Mesothelial cell of epicardium (in vitro differentiated cells): ENCODE results near the gene CDH4. TPM values are rescaled to one million over a fixed set of nuclear protein-coding genes. Genes with fewer than 3 reads are reported as not detected.

Experiments used
- DNase-seq, 2 experiments: peaks; one replicate each; pipeline ENCODE4 v3.0.0; 2021; ENCODE audit warnings: low spot score in 2 of 2; ENCODE audit not compliant: unreplicated experiment in 2 of 2
- H3K27ac Mint-ChIP-seq: 2 replicates; pipeline ENCODE4 v1.8.0; 2021; ENCODE audit warnings: mixed read lengths
- H3K27me3 Mint-ChIP-seq: 2 replicates; pipeline ENCODE4 v1.8.0; 2021; ENCODE audit warnings: low read depth, mixed read lengths
- H3K36me3 Mint-ChIP-seq: 2 replicates; pipeline ENCODE4 v1.8.0; 2021; ENCODE audit warnings: mixed read lengths
- H3K4me1 Mint-ChIP-seq: 2 replicates; pipeline ENCODE4 v1.8.0; 2021; ENCODE audit warnings: mixed read lengths
- H3K4me3 Mint-ChIP-seq: 2 replicates; pipeline ENCODE4 v1.8.0; 2021; ENCODE audit warnings: mild to moderate bottlenecking, moderate library complexity, mixed read lengths
- H3K9me3 Mint-ChIP-seq: 2 replicates; pipeline ENCODE4 v1.8.0; 2021; ENCODE audit warnings: mixed read lengths
- total RNA-seq: library from RNA; stranded (reverse); gene quantifications from 3 replicates; pipeline ENCODE4 v1.2.1, GENCODE V29; 2021
- TF ChIP-seq, protein P1 (sequence below): fragments of 200-600 bp; sonication (generic); IDR thresholded peaks from one replicate; pipeline ENCODE4 v1.5.0; 2021; ENCODE audit warnings: antibody characterized with exemption; ENCODE audit not compliant: unreplicated experiment

The CDH4 gene
- total RNA-seq, 1 donor from 2014 or later = 1.1 TPM

DNA sequence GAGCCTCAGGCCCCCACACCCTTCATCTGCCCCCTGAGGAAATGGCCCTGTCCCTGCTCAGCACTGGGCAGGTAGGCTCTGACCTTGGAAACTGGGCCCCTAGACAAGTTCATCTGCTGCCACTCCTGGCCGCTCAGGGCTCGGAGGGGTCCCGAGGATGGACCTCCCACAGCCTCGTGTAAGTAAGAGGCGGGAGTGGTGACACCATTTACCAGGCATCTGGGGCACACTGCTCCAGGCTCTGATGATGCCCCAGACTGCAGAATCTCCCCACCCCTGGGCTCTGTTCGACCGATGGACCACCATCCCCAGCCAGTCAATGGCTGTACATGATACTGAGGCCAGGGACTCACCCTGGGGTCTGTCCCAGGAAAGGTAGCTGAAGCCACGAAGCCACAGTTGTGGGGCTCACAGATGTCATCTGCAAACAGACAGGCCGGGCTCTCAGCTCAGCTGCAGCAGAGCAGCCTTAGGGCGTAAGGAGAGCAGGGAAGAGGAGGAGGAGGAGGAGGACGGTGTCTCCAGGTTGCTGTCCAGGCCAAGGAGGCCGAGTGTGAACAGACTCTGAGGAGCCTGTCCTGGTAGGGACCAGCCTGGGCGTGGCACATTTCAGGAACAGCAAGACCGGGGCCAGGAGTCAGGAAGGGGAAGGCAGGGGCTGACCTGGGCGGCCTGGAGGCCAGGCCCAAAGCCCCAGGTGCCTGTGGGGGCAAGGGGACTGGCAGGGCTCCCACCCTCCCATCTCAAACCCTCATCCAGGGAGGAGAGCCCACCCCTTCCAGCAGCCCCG is 513.2 kb downstream of the CDH4 start:
- TF ChIP-seq, protein P1, sequence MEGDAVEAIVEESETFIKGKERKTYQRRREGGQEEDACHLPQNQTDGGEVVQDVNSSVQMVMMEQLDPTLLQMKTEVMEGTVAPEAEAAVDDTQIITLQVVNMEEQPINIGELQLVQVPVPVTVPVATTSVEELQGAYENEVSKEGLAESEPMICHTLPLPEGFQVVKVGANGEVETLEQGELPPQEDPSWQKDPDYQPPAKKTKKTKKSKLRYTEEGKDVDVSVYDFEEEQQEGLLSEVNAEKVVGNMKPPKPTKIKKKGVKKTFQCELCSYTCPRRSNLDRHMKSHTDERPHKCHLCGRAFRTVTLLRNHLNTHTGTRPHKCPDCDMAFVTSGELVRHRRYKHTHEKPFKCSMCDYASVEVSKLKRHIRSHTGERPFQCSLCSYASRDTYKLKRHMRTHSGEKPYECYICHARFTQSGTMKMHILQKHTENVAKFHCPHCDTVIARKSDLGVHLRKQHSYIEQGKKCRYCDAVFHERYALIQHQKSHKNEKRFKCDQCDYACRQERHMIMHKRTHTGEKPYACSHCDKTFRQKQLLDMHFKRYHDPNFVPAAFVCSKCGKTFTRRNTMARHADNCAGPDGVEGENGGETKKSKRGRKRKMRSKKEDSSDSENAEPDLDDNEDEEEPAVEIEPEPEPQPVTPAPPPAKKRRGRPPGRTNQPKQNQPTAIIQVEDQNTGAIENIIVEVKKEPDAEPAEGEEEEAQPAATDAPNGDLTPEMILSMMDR = no peak
- no peak overlapping the region for H3K27ac Mint-ChIP-seq
- no peak for DNase-seq
- peaks cover 46% of the 10 kb centered on the region for H3K27me3 Mint-ChIP-seq
- H3K4me3 Mint-ChIP-seq = no peak overlapping the region
- H3K9me3 Mint-ChIP-seq = no peaks in the 10 kb centered on the region
- no peaks in the 10 kb centered on the region for H3K4me1 Mint-ChIP-seq
- no peaks in the 10 kb centered on the region for H3K36me3 Mint-ChIP-seq

GRCh38 chr20:61765871-61766654 is 514.0 kb downstream of the CDH4 start:
- H3K9me3 Mint-ChIP-seq = no peaks in the 10 kb centered on the region
- no peak overlapping the region for H3K4me3 Mint-ChIP-seq
- no peaks in the 10 kb centered on the region for H3K4me1 Mint-ChIP-seq
- no peak for DNase-seq
- no peaks in the 10 kb centered on the region for H3K36me3 Mint-ChIP-seq
- H3K27ac Mint-ChIP-seq = no peak overlapping the region
- TF ChIP-seq, protein P1 = no peak
- H3K27me3 Mint-ChIP-seq = peaks cover 39% of the 10 kb centered on the region

- Mint-ChIP-seq H3K9me3 (no peaks in the 10 kb centered on the region), H3K36me3 (no peaks in the 10 kb centered on the region), H3K27me3 (peaks cover 34% of the 10 kb centered on the region), H3K4me1 (no peaks in the 10 kb centered on the region), H3K27ac (no peak overlapping the region), H3K4me3 (no peak overlapping the region)
- DNase-seq = no peak
- TF ChIP-seq, protein P1 = no peak
Measured at GRCh38 chr20:61766921-61767610, 515.0 kb downstream of the CDH4 start.

DNA sequence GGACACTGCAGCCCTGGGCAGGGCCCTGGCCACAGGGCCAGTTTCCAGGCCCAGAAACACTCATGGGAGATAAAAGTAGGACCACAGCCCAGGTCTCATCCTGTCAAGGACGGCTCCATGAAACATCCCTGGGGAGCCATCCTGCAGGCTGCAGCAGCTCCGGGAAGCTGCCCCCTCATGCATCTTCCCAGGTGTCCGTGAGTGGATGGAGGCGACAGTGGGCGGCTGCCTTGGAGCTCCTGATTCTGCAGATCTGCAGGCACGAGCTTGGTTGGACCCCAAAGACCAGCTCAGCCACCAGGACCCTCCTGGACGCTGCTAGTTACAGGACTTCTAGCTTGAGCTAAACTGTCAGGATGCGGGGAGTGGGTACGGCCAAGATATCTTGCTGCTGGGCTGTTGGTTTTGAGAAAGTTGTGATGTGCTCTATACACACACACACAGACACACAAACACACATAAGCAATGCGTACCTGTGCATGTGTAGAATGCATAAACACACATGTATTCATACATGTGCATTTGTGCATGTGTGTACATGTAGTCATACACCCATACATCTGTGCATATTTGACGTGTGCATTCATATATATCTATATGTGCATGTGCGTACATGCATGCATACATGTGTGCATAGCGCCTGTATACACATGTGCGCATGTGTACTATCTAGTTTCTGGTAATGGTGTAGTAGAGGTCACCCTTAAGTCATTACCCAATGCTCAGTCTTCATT is 515.9 kb downstream of the CDH4 start:
- TF ChIP-seq, protein P1 = no peak
- H3K27ac Mint-ChIP-seq = no peak overlapping the region
- no peak for DNase-seq
- no peaks in the 10 kb centered on the region for H3K9me3 Mint-ChIP-seq
- H3K36me3 Mint-ChIP-seq = no peaks in the 10 kb centered on the region
- H3K27me3 Mint-ChIP-seq = peaks cover 27% of the 10 kb centered on the region
- no peak overlapping the region for H3K4me3 Mint-ChIP-seq
- H3K4me1 Mint-ChIP-seq = no peaks in the 10 kb centered on the region

DNA sequence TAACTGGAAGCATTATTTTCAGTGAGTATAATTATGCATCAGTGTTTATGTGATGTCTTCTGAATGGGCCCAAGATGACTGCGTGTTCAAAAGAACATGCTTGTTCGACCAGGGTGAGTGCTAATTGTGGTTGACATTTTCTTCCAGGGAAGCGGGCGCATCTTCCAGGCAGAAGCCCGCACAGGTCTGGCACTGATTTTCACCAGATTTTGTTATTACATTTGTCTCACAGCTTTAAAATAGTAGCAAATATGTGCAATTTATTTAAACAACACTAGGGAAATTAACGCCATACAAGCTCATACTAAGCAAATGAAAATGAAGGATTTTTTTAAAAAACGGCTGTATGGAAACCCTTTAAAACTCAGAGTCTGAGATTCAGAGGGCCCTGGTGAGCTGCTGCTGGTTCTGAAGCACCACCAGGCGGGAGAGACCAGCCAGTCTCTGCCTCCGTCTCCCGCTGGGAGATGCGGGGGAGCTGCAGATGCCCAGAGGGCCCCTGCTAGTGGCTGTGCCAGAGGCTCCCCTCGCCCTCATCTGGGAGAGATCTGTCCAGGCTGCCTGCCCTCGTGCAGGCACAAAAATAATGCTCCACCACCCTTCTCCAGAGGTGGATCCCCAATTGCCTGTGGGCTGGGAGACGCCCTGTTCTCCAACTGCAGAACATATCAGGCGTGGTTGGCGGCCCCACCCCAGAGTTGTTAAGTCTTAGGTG is 516.7 kb downstream of the CDH4 start:
- H3K4me1 Mint-ChIP-seq = no peaks in the 10 kb centered on the region
- H3K9me3 Mint-ChIP-seq = no peaks in the 10 kb centered on the region
- H3K36me3 Mint-ChIP-seq = no peaks in the 10 kb centered on the region
- no peak overlapping the region for H3K27ac Mint-ChIP-seq
- TF ChIP-seq, protein P1 = no peak
- H3K4me3 Mint-ChIP-seq = no peak overlapping the region
- peaks cover 23% of the 10 kb centered on the region for H3K27me3 Mint-ChIP-seq
- DNase-seq = no peak
